Measurements from ENCODE around the gene MEPCE. TPM values are rescaled to one million over a fixed set of nuclear protein-coding genes. Genes with fewer than 3 reads are reported as not detected.

Gene MEPCE
- total RNA-seq, 1 experiment from 2014 or later: 72.1 TPM

GRCh38 chr7:100476903-100477870 lies 47.6 kb downstream of the MEPCE start:
- intact Hi-C loops (cut with micrococcal nuclease; ENCODE audit: unreplicated experiment): no loop called here
- CTCF ChIA-PET: interaction anchor here (1.0 kb wide), 1 partner anchor 63 kb away, joined by 3 read pairs; no protein-coding TSS in a partner anchor
- no TSS peak for BruUV-seq (replicated peaks)

GRCh38 chr7:100477871-100478267 lies 48.2 kb downstream of the MEPCE start:
- ChIA-PET CTCF (interaction anchor here (1.0 kb wide), 1 partner anchor 62 kb away, joined by 3 read pairs; no protein-coding TSS in a partner anchor), POLR2A (no interaction called here)
- TF ChIP-seq, protein P1, sequence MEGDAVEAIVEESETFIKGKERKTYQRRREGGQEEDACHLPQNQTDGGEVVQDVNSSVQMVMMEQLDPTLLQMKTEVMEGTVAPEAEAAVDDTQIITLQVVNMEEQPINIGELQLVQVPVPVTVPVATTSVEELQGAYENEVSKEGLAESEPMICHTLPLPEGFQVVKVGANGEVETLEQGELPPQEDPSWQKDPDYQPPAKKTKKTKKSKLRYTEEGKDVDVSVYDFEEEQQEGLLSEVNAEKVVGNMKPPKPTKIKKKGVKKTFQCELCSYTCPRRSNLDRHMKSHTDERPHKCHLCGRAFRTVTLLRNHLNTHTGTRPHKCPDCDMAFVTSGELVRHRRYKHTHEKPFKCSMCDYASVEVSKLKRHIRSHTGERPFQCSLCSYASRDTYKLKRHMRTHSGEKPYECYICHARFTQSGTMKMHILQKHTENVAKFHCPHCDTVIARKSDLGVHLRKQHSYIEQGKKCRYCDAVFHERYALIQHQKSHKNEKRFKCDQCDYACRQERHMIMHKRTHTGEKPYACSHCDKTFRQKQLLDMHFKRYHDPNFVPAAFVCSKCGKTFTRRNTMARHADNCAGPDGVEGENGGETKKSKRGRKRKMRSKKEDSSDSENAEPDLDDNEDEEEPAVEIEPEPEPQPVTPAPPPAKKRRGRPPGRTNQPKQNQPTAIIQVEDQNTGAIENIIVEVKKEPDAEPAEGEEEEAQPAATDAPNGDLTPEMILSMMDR (IDR thresholded peaks at IDR 0.05): no peak
- no peak for TF ChIP-seq TCF7L2 (IDR thresholded peaks at IDR 0.05; ENCODE audit: low read depth, low read length)
- TF ChIP-seq POLR2AphosphoS5 (IDR thresholded peaks at IDR 0.05; ENCODE audit: low read depth, low read length): no peak
- no peak for TF ChIP-seq REST (IDR thresholded peaks at IDR 0.05; ENCODE audit: insufficient read depth in 1 of 2, low read depth in 2 of 2, low read length in 1 of 2)
- TF ChIP-seq SIN3A (IDR thresholded peaks at IDR 0.05; ENCODE audit: borderline replicate concordance, insufficient read depth, low read depth, low read length): no peak
- no peaks in the 10 kb centered on the region; the same call in 1 of the 2 replicates for H3K36me3 ChIP-seq (ENCODE audit: control insufficient read depth, insufficient read depth, low read length)
- DNase-seq (ENCODE audit: low read depth, low spot score) (no peak), ATAC-seq (no peak)
- H3K27ac ChIP-seq (ENCODE audit: low read length): peak overlapping the region; percentile 88; the same call in 1 of the 2 replicates
- H3K4me3 ChIP-seq (ENCODE audit: low read depth in 2 of 2, low read length in 2 of 2): peak overlapping the region; percentile 95 to 97
- BruUV-seq (replicated peaks): no TSS peak
- intact Hi-C loops (cut with micrococcal nuclease; ENCODE audit: unreplicated experiment) (no loop called here), in situ Hi-C loops (cut with HindIII; ENCODE audit: low pct_unique_long_range_greater_than_20kb, low sequenced_read_pairs) (no loop called here)
- peaks cover 33% of the 10 kb centered on the region for H3K4me1 ChIP-seq (ENCODE audit: control insufficient read depth, insufficient read depth, low read length)
- H3K9me3 ChIP-seq (ENCODE audit: control insufficient read depth, insufficient read depth, low read depth, low read length): no peaks in the 10 kb centered on the region
- H3K27me3 ChIP-seq (ENCODE audit: control insufficient read depth, insufficient read depth, low read length): no peaks in the 10 kb centered on the region

More at GRCh38 chr7:100476903-100477870, 47.6 kb downstream of the MEPCE start:
- no peaks in the 10 kb centered on the region for H3K9me3 ChIP-seq (ENCODE audit: control insufficient read depth, insufficient read depth, low read depth, low read length)
- in situ Hi-C loops (cut with HindIII; ENCODE audit: low pct_unique_long_range_greater_than_20kb, low sequenced_read_pairs): no loop called here
- peak overlapping the region; percentile 64 for H3K27ac ChIP-seq (ENCODE audit: low read length)
- H3K4me1 ChIP-seq (ENCODE audit: control insufficient read depth, insufficient read depth, low read length): peaks cover 27% of the 10 kb centered on the region
- DNase-seq (ENCODE audit: low read depth, low spot score): no peak
- no peaks in the 10 kb centered on the region; the same call in 1 of the 2 replicates for H3K36me3 ChIP-seq (ENCODE audit: control insufficient read depth, insufficient read depth, low read length)
- peak; percentile 8; the same call in 1 of the 2 replicates for ATAC-seq
- no peak for TF ChIP-seq REST (IDR thresholded peaks at IDR 0.05; ENCODE audit: insufficient read depth in 1 of 2, low read depth in 2 of 2, low read length in 1 of 2)
- no peak for TF ChIP-seq POLR2AphosphoS5 (IDR thresholded peaks at IDR 0.05; ENCODE audit: low read depth, low read length)
- TF ChIP-seq, protein P1 (IDR thresholded peaks at IDR 0.05): no peak; the same call in 1 of the 2 replicates
- TF ChIP-seq TCF7L2 (IDR thresholded peaks at IDR 0.05; ENCODE audit: low read depth, low read length): no peak
- TF ChIP-seq SIN3A (IDR thresholded peaks at IDR 0.05; ENCODE audit: borderline replicate concordance, insufficient read depth, low read depth, low read length): no peak
- POLR2A ChIA-PET: no interaction called here
- no peaks in the 10 kb centered on the region for H3K27me3 ChIP-seq (ENCODE audit: control insufficient read depth, insufficient read depth, low read length)
- peak overlapping the region; percentile 95 to 97 for H3K4me3 ChIP-seq (ENCODE audit: low read depth in 2 of 2, low read length in 2 of 2)
